ENCODE results near the gene ABHD16B.
"Not testable (repeated sequence)": the region's sequence is repeated elsewhere in the genome, so short reads cannot be mapped to it uniquely, and the experiment has no call there.

Gene ABHD16B

DNA sequence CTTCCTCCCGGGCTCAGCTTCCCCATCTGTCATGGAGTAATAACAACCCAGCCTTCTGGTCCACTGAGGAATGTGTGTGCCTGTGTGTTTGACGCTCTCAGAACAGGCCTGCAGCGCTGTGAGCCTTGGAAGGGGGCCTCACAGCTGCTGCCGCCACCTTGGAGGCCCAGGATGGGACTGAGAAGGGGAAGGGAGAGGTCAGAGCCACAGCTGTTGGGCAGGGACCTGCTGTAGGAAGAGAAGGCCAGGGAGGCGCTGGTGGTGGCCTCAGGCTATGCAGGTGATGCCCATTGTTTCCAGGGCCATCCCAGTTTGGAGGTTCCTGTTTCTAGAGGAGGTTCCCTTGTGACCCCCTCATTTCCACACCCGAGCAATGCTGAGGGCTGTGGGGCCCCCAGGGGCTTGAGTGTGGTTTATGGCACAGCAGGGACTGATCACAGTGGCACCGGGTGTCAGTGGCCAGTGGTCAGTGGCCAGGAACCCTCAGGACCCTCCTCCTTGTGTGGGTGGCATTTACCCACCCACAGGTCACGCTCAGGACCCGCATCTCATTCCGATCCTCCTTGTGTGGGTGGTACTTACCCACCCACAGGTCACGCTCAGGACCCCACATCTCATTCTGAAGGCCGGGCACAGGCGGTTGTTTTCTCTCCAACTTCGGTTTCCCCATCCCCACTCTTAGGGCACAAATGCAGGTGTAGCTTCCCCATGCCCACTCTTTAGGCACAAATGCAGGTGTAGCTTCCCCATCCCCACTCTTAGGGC lies 17.8 kb downstream of the ABHD16B start:
- no peak for DNase-seq

DNA sequence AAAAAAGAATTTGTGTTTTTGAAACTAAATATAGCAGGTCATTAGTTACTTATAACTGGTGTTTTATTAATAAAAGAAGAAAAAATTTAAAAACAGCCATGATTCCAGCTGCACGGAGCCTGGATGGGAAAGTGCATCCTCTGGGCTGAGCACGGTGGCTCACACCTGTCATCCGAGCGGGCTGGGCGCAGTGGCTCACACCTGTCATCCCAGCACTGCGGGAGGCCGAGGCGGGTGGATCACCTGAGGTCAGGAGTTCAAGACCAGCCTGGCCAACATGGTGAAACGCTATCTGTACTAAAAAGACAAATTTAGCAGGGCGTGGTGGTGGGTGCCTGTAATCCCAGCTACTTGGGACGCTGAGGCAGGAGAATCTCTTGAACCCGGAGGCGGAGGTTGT lies 19.6 kb downstream of the ABHD16B start:
- not testable (repeated sequence) for DNase-seq

DNA sequence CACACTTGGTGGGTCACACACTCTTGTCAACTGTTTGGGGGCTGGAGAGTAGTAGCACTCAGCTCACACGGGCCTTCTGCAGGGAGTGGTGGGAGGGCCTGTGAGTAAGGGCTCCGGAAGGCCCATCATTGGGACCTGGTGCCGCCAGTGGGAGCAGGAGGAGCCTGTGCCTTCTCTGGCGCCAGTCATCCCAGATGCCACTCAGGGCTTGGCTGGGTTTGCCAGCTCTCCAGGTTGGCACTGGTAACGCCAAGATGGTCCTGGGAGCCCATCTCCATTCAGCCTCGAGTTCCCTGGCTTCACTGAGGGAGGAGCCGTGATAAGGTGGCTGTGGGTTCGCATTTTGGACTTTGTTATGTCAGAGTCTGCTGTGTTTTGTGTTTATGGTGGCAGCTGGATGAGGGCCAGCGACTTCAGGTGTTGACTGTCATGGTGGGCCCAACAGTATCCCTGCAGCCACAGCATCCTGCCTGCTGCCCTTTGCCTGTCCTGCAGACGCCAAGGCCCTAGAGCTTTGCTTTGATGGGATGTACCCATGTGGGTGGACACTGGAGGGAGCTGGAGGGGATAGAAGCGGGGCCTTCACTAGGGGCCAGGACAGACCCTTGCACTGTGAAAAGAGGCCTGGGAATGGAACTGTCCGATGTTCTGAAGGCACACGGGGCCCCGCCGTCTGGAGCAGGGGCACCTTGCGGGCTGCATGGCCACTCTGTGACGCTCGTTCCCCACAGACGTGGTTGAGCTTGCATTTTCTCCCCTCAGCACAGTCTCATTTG lies 20.3 kb downstream of the ABHD16B start:
- DNase-seq, result no peak

DNA sequence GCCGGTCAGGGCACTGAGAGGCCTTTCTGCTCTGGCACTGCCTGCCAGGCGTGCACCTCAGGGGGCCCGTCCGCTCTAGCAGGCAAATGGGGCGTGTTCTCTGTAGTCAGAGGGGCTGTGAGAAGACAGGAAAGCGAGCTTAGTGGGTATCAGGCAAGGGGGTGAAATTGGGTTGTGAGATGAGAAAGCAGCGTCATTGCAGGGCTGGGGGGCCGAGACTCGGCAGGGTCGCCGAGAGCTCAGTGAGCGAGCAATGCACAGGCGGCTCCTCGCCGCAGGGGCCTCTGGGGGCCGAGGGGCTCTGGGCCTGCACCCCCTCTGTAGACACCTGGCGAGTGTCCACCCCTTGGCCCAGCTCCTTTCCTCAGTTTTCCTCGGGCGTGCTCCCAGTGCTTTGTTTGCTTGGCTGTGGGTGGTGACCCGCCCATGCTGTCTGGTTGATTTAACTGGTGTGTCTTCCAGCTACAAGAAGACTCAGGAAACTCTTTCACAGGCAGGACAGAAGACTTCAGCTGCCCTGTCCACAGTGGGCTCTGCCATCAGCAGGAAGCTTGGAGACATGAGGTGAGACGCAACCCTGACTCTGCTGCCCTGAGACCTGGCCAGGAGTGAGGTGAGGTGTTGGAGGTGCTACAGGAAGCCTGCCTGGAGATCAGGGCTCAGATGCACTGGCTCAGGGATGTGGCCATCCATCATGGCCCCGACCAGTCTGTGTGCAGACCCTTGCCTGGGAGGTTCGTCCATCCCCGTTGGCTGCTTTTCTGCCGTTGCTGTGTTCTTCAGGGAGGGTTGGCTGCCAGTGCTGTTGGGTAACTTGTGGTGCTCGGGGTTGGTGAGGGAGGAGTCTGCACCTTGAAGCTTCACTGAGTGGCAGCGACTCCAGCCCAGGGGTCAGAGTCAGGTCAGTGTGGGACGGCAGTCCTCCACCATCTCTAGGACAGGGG lies 21.2 kb downstream of the ABHD16B start:
- DNase-seq, result peak in 1 of 14 donors; percentile 5

DNA sequence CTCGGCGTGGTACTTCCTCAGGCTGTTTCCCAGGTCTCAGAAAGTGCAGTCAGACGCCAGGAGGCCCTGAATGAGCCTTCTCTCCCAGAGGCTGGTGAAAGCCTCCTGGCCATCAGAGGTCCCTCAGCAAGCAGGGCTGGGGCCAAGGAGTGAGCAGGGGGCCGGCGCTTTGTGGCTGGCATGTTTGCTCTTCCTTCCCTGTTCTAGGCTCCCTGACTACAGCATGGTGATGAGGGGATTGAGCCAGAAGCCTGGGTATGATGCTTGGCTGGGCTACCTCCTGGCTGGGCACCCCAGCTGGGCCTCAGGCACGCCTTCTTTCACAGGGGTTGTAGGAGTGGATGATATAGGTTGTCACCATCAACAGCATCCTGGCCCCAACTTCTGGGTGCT lies 21.9 kb downstream of the ABHD16B start:
- DNase-seq, result peak in 2 of 14 donors; percentile 10 to 19

DNA sequence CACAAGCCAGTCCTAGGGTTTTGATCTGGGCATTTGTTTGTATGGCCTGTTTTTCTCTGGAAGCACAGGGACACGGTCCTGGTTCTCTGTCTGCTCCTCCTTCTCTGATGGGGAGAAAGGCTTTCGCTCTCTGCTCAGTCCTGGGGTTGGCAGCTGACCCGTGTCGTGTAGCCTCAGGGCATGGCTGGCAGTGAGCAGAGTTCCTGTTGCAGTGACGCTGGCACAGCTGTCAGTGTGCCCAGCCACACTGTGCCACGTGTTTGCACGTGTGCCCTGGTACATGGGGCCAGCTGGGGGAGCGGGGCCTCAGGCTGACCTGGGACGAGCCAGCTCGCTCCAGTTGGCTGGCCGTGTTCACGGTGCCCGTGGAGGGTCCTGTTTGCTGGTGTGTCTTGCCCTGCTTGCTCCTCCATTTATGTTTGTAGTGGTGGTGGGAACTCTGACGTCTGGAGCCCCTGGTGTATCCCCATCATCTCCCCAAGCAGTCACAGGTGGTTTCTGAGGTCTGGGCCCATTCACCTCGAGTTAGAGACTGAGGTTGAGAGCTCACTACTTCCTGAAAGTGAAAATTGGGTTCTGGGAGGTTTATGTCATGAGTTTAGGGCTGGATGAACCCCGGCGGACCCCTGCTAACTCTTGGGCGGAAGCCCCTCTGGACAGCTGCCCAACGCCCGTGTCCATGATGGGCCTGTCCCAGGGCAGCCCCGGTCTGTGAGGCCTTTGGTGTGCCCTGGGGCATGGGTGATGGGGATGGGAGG lies 23.4 kb downstream of the ABHD16B start:
- peak in 3 of 14 donors; percentile 3 to 21 (median 6) for DNase-seq

DNA sequence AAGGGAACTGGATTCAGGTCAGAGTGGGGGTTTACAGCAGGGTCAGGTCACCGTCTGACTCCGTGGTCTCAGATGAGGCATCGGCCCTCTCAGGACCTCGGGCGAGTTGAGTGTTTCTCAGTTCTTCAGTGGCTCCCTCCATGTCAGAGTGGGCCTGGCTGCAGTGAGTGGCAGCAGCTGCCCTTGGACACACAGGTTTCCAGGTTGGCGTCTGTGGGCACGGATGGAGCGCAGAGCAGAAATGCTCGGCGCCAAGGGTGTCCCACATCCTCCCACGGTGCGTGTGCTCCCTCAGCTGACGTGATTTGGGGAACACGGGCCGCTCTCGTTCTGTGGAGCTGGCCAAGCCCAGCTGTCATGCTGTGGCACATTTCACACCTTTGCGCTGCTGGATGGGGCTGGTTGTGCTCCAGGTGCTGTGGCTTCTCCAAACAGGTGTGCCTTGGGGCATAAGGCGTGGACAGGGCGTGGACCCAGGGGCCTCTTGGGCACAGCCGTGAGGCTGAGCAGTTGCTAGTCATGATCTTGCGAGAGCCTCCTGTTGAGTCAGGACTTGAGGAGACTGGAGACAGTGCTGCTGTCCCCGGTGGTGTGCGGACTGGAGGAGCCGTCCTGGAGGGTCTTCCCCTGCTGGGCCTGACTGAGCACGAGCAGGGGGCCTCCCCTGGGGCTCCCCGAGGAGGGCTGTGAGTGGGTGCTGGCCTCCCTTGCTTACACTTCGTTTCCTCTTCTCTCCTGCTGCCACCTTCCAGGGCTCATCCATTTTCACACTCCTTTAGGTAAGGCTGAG lies 24.2 kb downstream of the ABHD16B start:
- no peak for DNase-seq

- DNase-seq, result no peak
Measured at GRCh38 chr20:63886054-63886419, 24.7 kb downstream of the ABHD16B start.

- DNase-seq, result no peak
Measured at GRCh38 chr20:63886921-63887320, 25.6 kb downstream of the ABHD16B start.

DNA sequence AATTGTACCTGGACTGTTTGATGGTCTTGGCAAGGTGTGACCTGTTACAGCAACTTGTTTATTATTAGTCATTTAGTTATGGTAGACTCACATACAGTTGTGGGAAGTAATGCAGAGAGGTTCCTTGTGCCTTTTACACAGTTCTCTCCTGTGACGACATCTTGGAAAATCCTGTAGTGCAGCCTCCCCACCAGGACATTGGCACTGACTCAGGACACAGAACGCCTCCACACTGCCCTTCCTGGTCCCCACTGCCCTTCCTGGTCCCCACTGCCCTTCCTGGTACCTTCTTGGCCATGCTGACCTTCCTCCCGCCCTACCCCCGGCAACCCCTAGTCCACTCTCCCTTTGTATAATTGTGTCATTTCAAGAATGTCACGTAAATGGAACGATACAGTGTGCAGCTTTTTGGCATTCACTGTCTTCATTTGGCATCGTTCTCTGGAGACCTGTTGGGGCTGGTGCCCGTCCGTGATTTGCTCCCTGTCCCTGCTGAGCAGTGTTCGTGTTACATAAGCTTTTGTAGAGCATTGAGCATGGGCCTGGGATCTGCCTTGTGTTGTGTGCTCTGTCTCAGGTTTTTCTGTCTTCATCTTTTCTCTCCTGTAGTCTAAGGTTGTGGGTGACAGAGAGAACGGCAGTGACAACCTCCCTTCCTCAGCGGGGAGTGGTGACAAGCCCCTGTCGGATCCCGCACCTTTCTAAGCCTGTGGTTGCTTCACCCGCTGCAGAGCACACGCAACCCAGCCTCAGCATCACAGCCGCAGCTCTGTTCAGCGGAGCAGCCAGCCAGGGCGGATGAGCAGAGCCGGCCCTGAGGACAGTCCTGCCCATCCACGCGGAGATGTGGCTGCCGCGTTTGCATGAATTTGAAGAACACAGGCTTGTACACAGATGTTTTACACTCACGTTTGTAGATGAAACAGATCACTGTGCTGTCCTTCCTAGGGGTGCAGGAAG lies 28.2 kb downstream of the ABHD16B start:
- DNase-seq, result peak in 1 of 14 donors; percentile 83

GRCh38 chr20:63890201-63890576 lies 28.9 kb downstream of the ABHD16B start:
- DNase-seq, result no peak

- no peak for DNase-seq
Measured at GRCh38 chr20:63890616-63891015, 29.3 kb downstream of the ABHD16B start.

- no peak for DNase-seq
Measured at GRCh38 chr20:63891061-63892002, 30.0 kb downstream of the ABHD16B start.

DNA sequence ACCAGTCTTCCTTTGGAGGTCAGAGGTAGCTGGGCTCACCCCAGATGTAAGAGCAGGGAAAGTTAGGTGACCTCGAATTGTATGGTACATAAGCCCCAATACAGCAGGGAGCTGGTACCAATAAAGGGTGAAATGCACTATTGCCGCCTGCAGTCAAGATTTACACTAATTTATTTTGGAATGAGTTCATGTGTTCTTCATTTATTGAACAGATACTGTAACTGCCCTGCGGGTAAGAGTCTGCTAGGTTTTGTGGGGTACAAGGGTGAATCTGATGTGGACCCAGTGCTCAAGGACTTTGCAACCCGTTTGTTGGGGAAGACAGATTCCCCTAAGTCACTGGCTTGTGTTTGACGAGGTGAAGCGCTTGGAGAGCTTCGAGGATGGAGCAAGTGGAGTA lies 31.1 kb downstream of the ABHD16B start:
- no peak for DNase-seq

DNA sequence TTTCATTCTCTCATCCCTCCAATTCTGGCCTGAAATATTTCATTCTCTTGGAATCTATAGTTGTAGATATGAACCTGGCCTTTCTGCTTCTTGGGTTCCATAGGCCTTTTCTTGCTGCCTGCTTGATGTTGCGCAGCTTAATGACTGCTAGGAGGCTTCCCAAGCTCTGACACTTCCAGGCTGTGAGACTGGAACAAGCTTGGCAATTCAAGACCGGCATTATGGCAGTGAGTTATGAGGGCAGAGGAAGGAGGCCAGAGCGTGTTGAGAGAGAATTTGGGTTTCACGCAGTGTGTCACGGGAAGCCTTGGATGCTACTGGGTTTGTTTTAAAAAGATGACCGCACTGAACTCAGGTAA lies 32.7 kb downstream of the ABHD16B start:
- peak in 1 of 14 donors; percentile 58 for DNase-seq

DNA sequence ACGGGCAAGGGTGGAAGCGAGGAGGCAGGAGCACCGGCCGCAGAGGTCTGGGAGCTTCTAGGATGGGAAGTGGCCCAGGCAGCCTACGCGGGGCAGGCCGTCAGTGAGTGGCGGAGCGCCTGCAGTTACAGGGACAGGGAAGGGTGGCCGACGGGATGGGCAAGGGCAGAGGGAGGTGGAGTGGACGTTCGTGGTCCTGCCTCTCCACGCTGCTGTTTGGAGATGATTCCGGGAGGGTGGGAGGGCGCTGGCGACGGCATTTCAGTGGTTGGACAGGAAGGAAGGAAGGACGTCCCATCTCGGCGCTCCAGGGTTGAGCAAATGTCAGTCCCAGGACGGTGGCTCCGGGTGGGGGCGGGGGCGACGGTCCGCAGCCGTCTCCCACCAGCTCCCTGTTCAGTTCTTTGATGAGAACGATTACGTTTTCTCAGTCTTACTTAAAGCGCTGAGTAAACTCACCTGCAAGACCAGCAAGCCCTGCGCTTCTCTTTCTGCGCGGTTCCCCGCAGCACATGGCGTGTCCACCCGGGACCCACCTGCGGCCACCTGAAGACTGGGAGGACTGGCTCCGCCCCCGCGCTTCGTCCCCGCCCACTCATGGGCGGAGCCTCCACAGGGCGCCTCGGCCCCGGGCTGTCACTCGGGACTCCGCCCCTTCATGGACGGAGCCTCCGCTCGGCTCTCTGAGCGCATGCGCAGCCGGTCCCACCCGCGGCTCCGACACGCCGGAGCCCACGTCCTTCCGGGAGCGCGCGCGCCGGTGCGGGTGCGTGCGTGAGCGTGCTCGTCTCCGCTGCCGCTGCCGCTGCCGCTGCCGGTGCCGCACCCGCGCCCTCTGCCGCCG lies 33.3 kb downstream of the ABHD16B start, which contains the start of gene DNAJC5:
DNAJC5 (plus strand) TSS at position 769 of the 844 bp plus-strand sequence. CDS start 33,220 bp downstream, outside the sequence.
- DNase-seq, result peak; percentile 41 to 95 (median 90)

- DNase-seq, result no peak
Measured at GRCh38 chr20:63895202-63895951, 34.1 kb downstream of the ABHD16B start.
